CD14-positive monocyte (primary cell): ENCODE data around the gene YIPF3. TPM values are rescaled to one million over a fixed set of nuclear protein-coding genes. Genes with fewer than 3 reads are reported as not detected.

Experiments used
- DNase-seq, 3 donors: peaks; one replicate each; pipeline ENCODE4 v3.0.0-alpha.2; 2011 to 2022
- H2AFZ ChIP-seq: 2 replicates; pipeline ENCODE4 v1.6.0; 2012; ENCODE audit warnings: mild to moderate bottlenecking, low read depth, low read length, inconsistent platforms; ENCODE audit not compliant: insufficient read depth, poor library complexity, severe bottlenecking
- H3K27ac ChIP-seq, 2 donors: 1 replicate in 1 of 2; 2 replicates in 1 of 2; pipeline ENCODE4 v1.5.1; 2012 to 2013; ENCODE audit warnings: low read length in 2 of 2, control low read depth in 1 of 2, inconsistent platforms in 1 of 2, low read depth in 1 of 2, mild to moderate bottlenecking in 1 of 2
- H3K27me3 ChIP-seq, 2 donors: one replicate each; pipeline versions ENCODE4 v1.6.0 to v1.6.1; 2011 to 2013; ENCODE audit warnings: low read length in 2 of 2; ENCODE audit not compliant: control insufficient read depth in 2 of 2, insufficient read depth in 2 of 2
- H3K36me3 ChIP-seq, 2 donors: replicated peaks in 1 of 2; 1 replicate in 1 of 2; 2 replicates in 1 of 2; pipeline versions ENCODE4 v1.5.1 to v1.6.1; 2012 to 2013; ENCODE audit warnings: low read length in 2 of 2, control low read depth in 1 of 2, inconsistent platforms in 1 of 2, mild to moderate bottlenecking in 1 of 2; ENCODE audit not compliant: insufficient read depth in 2 of 2, control insufficient read depth in 1 of 2
- H3K4me1 ChIP-seq, 2 donors: 1 replicate in 1 of 2; 2 replicates in 1 of 2; pipeline versions ENCODE4 v1.5.1 to v1.6.1; 2012 to 2013; ENCODE audit warnings: low read length in 2 of 2, control low read depth in 1 of 2, inconsistent platforms in 1 of 2, mild to moderate bottlenecking in 1 of 2, moderate library complexity in 1 of 2; ENCODE audit not compliant: insufficient read depth in 2 of 2, control insufficient read depth in 1 of 2
- H3K4me2 ChIP-seq: replicated peaks from 2 replicates; pipeline ENCODE3; 2012; ENCODE audit warnings: low read length, moderate library complexity, mild to moderate bottlenecking; ENCODE audit not compliant: poor library complexity, severe bottlenecking; ENCODE audit errors: extremely low read depth
- H3K4me3 ChIP-seq, 3 experiments: fragments of 200-600 bp in 1 of 3; sonication (generic) in 1 of 3; replicated peaks in 1 of 3; 1 replicate in 2 of 3; 2 replicates in 1 of 3; pipeline ENCODE4 v1.5.1; 2011 to 2013; ENCODE audit warnings: low read length in 3 of 3, mild to moderate bottlenecking in 3 of 3, control low read depth in 2 of 3, low read depth in 2 of 3, inconsistent platforms in 1 of 3, moderate library complexity in 1 of 3
- H3K79me2 ChIP-seq: 2 replicates; pipeline ENCODE4 v1.6.0; 2012; ENCODE audit warnings: mild to moderate bottlenecking, control low read depth, inconsistent platforms, low read length, moderate library complexity; ENCODE audit not compliant: insufficient read depth
- H3K9ac ChIP-seq: 2 replicates; pipeline ENCODE4 v1.6.0; 2017; ENCODE audit warnings: low read length, mild to moderate bottlenecking; ENCODE audit not compliant: insufficient read depth, poor library complexity, severe bottlenecking
- H3K9me3 ChIP-seq, 2 donors: replicated peaks in 1 of 2; 1 replicate in 1 of 2; 2 replicates in 1 of 2; pipeline versions ENCODE4 v1.5.1 to v1.6.1; 2012 to 2013; ENCODE audit warnings: low read length in 2 of 2, control low read depth in 1 of 2; ENCODE audit not compliant: control insufficient read depth in 1 of 2, insufficient read depth in 1 of 2
- H4K20me1 ChIP-seq: 2 replicates; pipeline ENCODE4 v1.6.0; 2012; ENCODE audit warnings: mild to moderate bottlenecking, low read length, control low read depth, moderate library complexity; ENCODE audit not compliant: insufficient read depth
- H3K27ac Mint-ChIP-seq, 7 donors: one replicate each; pipeline ENCODE4 v1.8.0; 2020; ENCODE audit warnings: mild to moderate bottlenecking in 7 of 7, mixed read lengths in 7 of 7, moderate library complexity in 6 of 7, inconsistent platforms in 2 of 7
- H3K27me3 Mint-ChIP-seq, 3 donors: one replicate each; pipeline ENCODE4 v1.8.0; 2021 to 2022; ENCODE audit warnings: low read depth in 3 of 3, mild to moderate bottlenecking in 3 of 3, mixed read lengths in 3 of 3, moderate library complexity in 3 of 3, inconsistent platforms in 1 of 3
- H3K36me3 Mint-ChIP-seq, 2 donors: one replicate each; pipeline ENCODE4 v1.8.0; 2020; ENCODE audit warnings: mixed read lengths in 2 of 2, inconsistent platforms in 1 of 2, mild to moderate bottlenecking in 1 of 2
- H3K4me1 Mint-ChIP-seq: one replicate; pipeline ENCODE4 v1.8.0; 2020; ENCODE audit warnings: mild to moderate bottlenecking, mixed read lengths
- H3K4me3 Mint-ChIP-seq, 2 donors: one replicate each; pipeline ENCODE4 v1.8.0; 2020; ENCODE audit warnings: mild to moderate bottlenecking in 2 of 2, mixed read lengths in 2 of 2, moderate library complexity in 1 of 2
- H3K9me3 Mint-ChIP-seq, 7 donors: one replicate each; pipeline ENCODE4 v1.8.0; 2020 to 2022; ENCODE audit warnings: mixed read lengths in 7 of 7, mild to moderate bottlenecking in 6 of 7, moderate library complexity in 6 of 7, inconsistent platforms in 2 of 7
- WGBS: methylation state at CpG from one replicate; pipeline ENCODE4 v1.1.5; 2013; ENCODE audit warnings: missing lambda C conversion rate; ENCODE audit not compliant: insufficient coverage; 5-methylcytosine and 5-hydroxymethylcytosine counted together
- intact Hi-C, 2 donors: fragments of 100-400 bp; cut with micrococcal nuclease; formaldehyde crosslinking; loops; one replicate each; pipeline versions ENCODE4 v1.15.0 to v1.15.1; 2023
- polyA plus RNA-seq, 3 donors: library from polyadenylated mRNA; depleted of rRNA in 1 of 3; unstranded in 2 of 3; stranded (reverse) in 1 of 3; fragments of 300-500 nt in 2 of 3; fragments of >200 nt in 1 of 3; fragmentation: Illumina TruSeq in 2 of 3; gene quantifications; 1 replicate in 2 of 3; 2 replicates in 1 of 3; pipeline ENCODE4 v1.2.3, GENCODE V29; 2012 to 2021
- TF ChIP-seq, protein P1 (sequence below): fragments of 200-600 bp; IDR thresholded peaks from one replicate; pipeline ENCODE4 v1.8.0; 2022; ENCODE audit warnings: antibody characterized with exemption, mild to moderate bottlenecking

Gene YIPF3
- polyA plus RNA-seq, 3 donors, result 112 to 126 (median 123) TPM

DNA sequence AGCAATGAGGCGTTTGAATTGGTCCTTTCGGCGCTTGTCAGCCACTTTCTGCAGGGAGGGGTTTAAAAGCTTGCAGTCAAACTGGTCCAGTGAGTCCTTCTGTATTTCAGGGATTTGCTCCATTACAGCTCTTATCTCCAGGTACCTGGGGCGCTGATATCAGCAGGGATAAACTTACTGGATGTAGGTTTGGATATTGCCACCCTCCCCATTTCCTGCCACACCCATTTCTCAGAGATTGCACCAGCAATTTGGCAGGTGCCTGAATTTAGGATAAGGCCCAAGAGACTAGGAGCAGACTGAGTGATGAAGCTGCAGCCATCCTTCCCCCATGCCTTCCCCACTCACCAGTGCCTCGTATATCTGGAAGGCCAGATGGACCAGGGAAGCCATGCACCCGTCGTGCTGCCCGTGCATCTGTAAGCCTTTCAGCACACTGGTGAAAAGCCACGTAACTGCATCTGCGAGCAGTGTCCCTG lies 7.8 kb upstream of the YIPF3 start:
- intact Hi-C loops, result no loop called here
- DNase-seq, result no peak
- H3K79me2 ChIP-seq, result no peaks in the 10 kb centered on the region
- Mint-ChIP-seq H3K36me3 (peaks cover 0 to 92% of the 10 kb centered on the region in 2 donors), H3K27ac (peak overlapping the region in 2 of 7 donors; percentile 10 to 12), H3K4me1 (no peaks in the 10 kb centered on the region), H3K4me3 (no peak overlapping the region), H3K27me3 (peaks cover 0 to 1% (median 0%) of the 10 kb centered on the region in 3 donors), H3K9me3 (no peaks in the 10 kb centered on the region)
- H3K9ac ChIP-seq, result no peak overlapping the region
- H3K4me2 ChIP-seq, result no peak overlapping the region
- H3K36me3 ChIP-seq, result peaks cover 91 to 100% of the 10 kb centered on the region in 2 donors
- peak overlapping the region in 1 of 2 donors; percentile 2 for H3K27ac ChIP-seq
- no peaks in the 10 kb centered on the region for H4K20me1 ChIP-seq
- H3K4me1 ChIP-seq, result no peaks in the 10 kb centered on the region
- TF ChIP-seq, protein P1, sequence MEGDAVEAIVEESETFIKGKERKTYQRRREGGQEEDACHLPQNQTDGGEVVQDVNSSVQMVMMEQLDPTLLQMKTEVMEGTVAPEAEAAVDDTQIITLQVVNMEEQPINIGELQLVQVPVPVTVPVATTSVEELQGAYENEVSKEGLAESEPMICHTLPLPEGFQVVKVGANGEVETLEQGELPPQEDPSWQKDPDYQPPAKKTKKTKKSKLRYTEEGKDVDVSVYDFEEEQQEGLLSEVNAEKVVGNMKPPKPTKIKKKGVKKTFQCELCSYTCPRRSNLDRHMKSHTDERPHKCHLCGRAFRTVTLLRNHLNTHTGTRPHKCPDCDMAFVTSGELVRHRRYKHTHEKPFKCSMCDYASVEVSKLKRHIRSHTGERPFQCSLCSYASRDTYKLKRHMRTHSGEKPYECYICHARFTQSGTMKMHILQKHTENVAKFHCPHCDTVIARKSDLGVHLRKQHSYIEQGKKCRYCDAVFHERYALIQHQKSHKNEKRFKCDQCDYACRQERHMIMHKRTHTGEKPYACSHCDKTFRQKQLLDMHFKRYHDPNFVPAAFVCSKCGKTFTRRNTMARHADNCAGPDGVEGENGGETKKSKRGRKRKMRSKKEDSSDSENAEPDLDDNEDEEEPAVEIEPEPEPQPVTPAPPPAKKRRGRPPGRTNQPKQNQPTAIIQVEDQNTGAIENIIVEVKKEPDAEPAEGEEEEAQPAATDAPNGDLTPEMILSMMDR, result no peak
- H3K27me3 ChIP-seq, result no peaks in the 10 kb centered on the region
- no peaks in the 10 kb centered on the region for H3K9me3 ChIP-seq
- no peak overlapping the region for H3K4me3 ChIP-seq
- WGBS, result 89% methylated on average over 9 of the region's 10 CpGs
- no peak overlapping the region for H2AFZ ChIP-seq

DNA sequence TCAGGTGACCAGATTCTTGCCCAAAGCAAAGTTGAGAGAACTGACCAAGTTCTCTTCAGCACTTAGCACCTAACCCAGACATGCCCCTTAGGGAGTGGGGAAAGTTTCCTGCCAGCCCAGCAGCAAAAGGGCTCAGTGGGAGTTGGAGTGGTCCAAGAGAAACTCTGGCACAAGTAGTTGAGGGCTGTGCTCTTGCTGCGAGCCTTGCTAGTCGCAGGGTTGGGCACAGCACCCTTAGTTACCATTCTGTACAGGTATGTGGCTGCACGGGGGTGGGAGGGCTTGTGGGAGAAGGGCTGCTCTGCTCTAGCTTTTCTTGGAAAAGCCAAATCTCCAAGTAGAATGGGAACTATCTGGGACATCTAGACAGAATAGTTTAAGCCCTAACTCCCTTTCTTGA lies 6.6 kb upstream of the YIPF3 start:
- intact Hi-C loops, result no loop called here
- no peaks in the 10 kb centered on the region for H3K9me3 ChIP-seq
- no peaks in the 10 kb centered on the region for H3K27me3 ChIP-seq
- peaks cover 12% of the 10 kb centered on the region for H3K79me2 ChIP-seq
- no peak for DNase-seq
- no peak overlapping the region for H3K27ac ChIP-seq
- H3K4me1 Mint-ChIP-seq, result no peaks in the 10 kb centered on the region
- H3K36me3 Mint-ChIP-seq, result peaks cover 0 to 85% of the 10 kb centered on the region in 2 donors
- no peak overlapping the region for H3K4me3 ChIP-seq
- TF ChIP-seq, protein P1, result no peak
- H3K9ac ChIP-seq, result no peak overlapping the region
- peaks cover 0 to 1% (median 0%) of the 10 kb centered on the region in 3 donors for H3K27me3 Mint-ChIP-seq
- peak overlapping the region in 1 of 7 donors; percentile 24 for H3K27ac Mint-ChIP-seq
- H3K4me2 ChIP-seq, result no peak overlapping the region
- H3K4me3 Mint-ChIP-seq, result no peak overlapping the region
- peaks cover 0 to under 1% of the 10 kb centered on the region in 2 donors for H3K4me1 ChIP-seq
- no peaks in the 10 kb centered on the region for H3K9me3 Mint-ChIP-seq
- no peak overlapping the region for H2AFZ ChIP-seq
- peaks cover 88 to 95% of the 10 kb centered on the region in 2 donors for H3K36me3 ChIP-seq
- no peaks in the 10 kb centered on the region for H4K20me1 ChIP-seq
- WGBS, result 100% methylated on average over 2 of the region's 3 CpGs
